ENCODE results near the gene PRRG2. TPM values are rescaled to one million over a fixed set of nuclear protein-coding genes. Genes with fewer than 3 reads are reported as not detected.

Gene PRRG2
- total RNA-seq, 6 experiments from 2014 or later = 0.33 to 0.69 (median 0.42) TPM

GRCh38 chr19:49570997-49571676 lies 10.0 kb upstream of the PRRG2 start:
- H3K27me3 Mint-ChIP-seq (ENCODE audit: insufficient read depth) = no peaks in the 10 kb centered on the region; the same call in 1 of the 2 replicates
- no peak overlapping the region for H3K27ac Mint-ChIP-seq
- H3K9me3 Mint-ChIP-seq = no peaks in the 10 kb centered on the region
- no peak; the same call in 1 of the 2 replicates for TF ChIP-seq CTCF (IDR thresholded peaks at IDR 0.05)
- H3K4me3 Mint-ChIP-seq = no peak overlapping the region
- H3K4me1 Mint-ChIP-seq (ENCODE audit: low read depth) = peaks cover 30% of the 10 kb centered on the region
- H3K36me3 Mint-ChIP-seq (ENCODE audit: low read depth) = no peaks in the 10 kb centered on the region; the same call in 1 of the 2 replicates
- no peak for DNase-seq

- H3K9me3 Mint-ChIP-seq = no peaks in the 10 kb centered on the region
- peaks cover 26% of the 10 kb centered on the region for H3K4me1 Mint-ChIP-seq (ENCODE audit: low read depth)
- no peak for TF ChIP-seq CTCF (IDR thresholded peaks at IDR 0.05)
- H3K36me3 Mint-ChIP-seq (ENCODE audit: low read depth) = no peaks in the 10 kb centered on the region; the same call in 1 of the 2 replicates
- DNase-seq = no peak
- peak overlapping the region; percentile 28; the same call in 1 of the 2 replicates for H3K27ac Mint-ChIP-seq
- no peak overlapping the region for H3K4me3 Mint-ChIP-seq
- H3K27me3 Mint-ChIP-seq (ENCODE audit: insufficient read depth) = no peaks in the 10 kb centered on the region; the same call in 1 of the 2 replicates
These were observed 8.1 kb upstream of the PRRG2 start for GRCh38 chr19:49573009-49573408.

GRCh38 chr19:49573425-49573824 lies 7.7 kb upstream of the PRRG2 start:
- no peak for DNase-seq
- no peak overlapping the region for H3K4me3 Mint-ChIP-seq
- peaks cover 21% of the 10 kb centered on the region for H3K4me1 Mint-ChIP-seq (ENCODE audit: low read depth)
- H3K27me3 Mint-ChIP-seq (ENCODE audit: insufficient read depth) = no peaks in the 10 kb centered on the region; the same call in 1 of the 2 replicates
- H3K36me3 Mint-ChIP-seq (ENCODE audit: low read depth) = no peaks in the 10 kb centered on the region; the same call in 1 of the 2 replicates
- peak overlapping the region; percentile 28 for H3K27ac Mint-ChIP-seq
- no peaks in the 10 kb centered on the region for H3K9me3 Mint-ChIP-seq
- TF ChIP-seq CTCF (IDR thresholded peaks at IDR 0.05) = no peak

GRCh38 chr19:49574206-49574755 lies 6.8 kb upstream of the PRRG2 start:
- no peaks in the 10 kb centered on the region for H3K9me3 Mint-ChIP-seq
- no peak for TF ChIP-seq CTCF (IDR thresholded peaks at IDR 0.05)
- peaks cover 26% of the 10 kb centered on the region for H3K4me1 Mint-ChIP-seq (ENCODE audit: low read depth)
- peak overlapping the region; percentile 36; the same call in 1 of the 2 replicates for H3K27ac Mint-ChIP-seq
- H3K4me3 Mint-ChIP-seq = no peak overlapping the region
- no peaks in the 10 kb centered on the region; the same call in 1 of the 2 replicates for H3K27me3 Mint-ChIP-seq (ENCODE audit: insufficient read depth)
- no peaks in the 10 kb centered on the region; the same call in 1 of the 2 replicates for H3K36me3 Mint-ChIP-seq (ENCODE audit: low read depth)
- no peak for DNase-seq

GRCh38 chr19:49579193-49579592 lies 1.9 kb upstream of the PRRG2 start:
- Mint-ChIP-seq H3K4me3 (peak overlapping the region; percentile 99), H3K4me1 (ENCODE audit: low read depth) (peaks cover 21% of the 10 kb centered on the region), H3K9me3 (no peaks in the 10 kb centered on the region), H3K27ac (peak overlapping the region; percentile 88), H3K36me3 (ENCODE audit: low read depth) (no peaks in the 10 kb centered on the region), H3K27me3 (ENCODE audit: insufficient read depth) (no peaks in the 10 kb centered on the region; the same call in 1 of the 2 replicates)
- no peak for TF ChIP-seq CTCF (IDR thresholded peaks at IDR 0.05)
- no peak for DNase-seq

All from HFFc6 (cell line).